H54 (cell line): Measurements from ENCODE around the gene WNK1.
"Not testable (repeated sequence)": the region's sequence is repeated elsewhere in the genome, so short reads cannot be mapped to it uniquely, and the experiment has no call there.

Source experiments
- DNase-seq: peaks from one replicate; pipeline ENCODE4 v3.0.0; 2011; ENCODE audit warnings: low spot score, mixed read lengths; ENCODE audit not compliant: insufficient read length
- FAIRE-seq: peaks from 3 replicates; lab custom pipeline; 2011; peaks lifted over from hg19 to GRCh38; lab: Jason Lieb, UNC
- POLR2A ChIP-seq: IDR thresholded peaks from 2 replicates; pipeline ENCODE4 v1.6.1; 2011; ENCODE audit warnings: low read depth, mild to moderate bottlenecking, low read length

The WNK1 gene

GRCh38 chr12:806200-806791, 53.9 kb downstream of the WNK1 start:
- FAIRE-seq (peak; percentile 45), DNase-seq (no peak)
- TF ChIP-seq POLR2A: no peak

GRCh38 chr12:807041-807735, 54.8 kb downstream of the WNK1 start:
- DNase-seq (no peak), FAIRE-seq (no peak)
- TF ChIP-seq POLR2A: no peak

- no peak for DNase-seq
- FAIRE-seq: no peak
- TF ChIP-seq POLR2A: no peak
These were observed 57.7 kb downstream of the WNK1 start for GRCh38 chr12:810116-810515.

- FAIRE-seq: peak; percentile 75
- no peak for TF ChIP-seq POLR2A
- no peak for DNase-seq
These were observed 58.5 kb downstream of the WNK1 start for GRCh38 chr12:810671-811415.

GRCh38 chr12:812950-813349, 60.6 kb downstream of the WNK1 start:
- no peak for TF ChIP-seq POLR2A
- FAIRE-seq (no peak), DNase-seq (no peak)

GRCh38 chr12:817456-817855, 65.1 kb downstream of the WNK1 start:
- not testable (repeated sequence) for DNase-seq, FAIRE-seq

- TF ChIP-seq POLR2A: no peak
- DNase-seq (no peak), FAIRE-seq (no peak)
These were observed 65.7 kb downstream of the WNK1 start for GRCh38 chr12:817941-818600.

GRCh38 chr12:818733-819132, 66.4 kb downstream of the WNK1 start:
- peak; percentile 64 for FAIRE-seq

GRCh38 chr12:820336-820735, 68.0 kb downstream of the WNK1 start:
- FAIRE-seq: no peak
- no peak for TF ChIP-seq POLR2A
- no peak for DNase-seq

More at GRCh38 chr12:818733-819132, 66.4 kb downstream of the WNK1 start:
- no peak for DNase-seq
- TF ChIP-seq POLR2A: no peak

GRCh38 chr12:823028-823698, 70.8 kb downstream of the WNK1 start:
- no peak for DNase-seq
- FAIRE-seq: peak; percentile 43
- no peak for TF ChIP-seq POLR2A

GRCh38 chr12:826331-826730, 74.0 kb downstream of the WNK1 start:
- FAIRE-seq (no peak), DNase-seq (no peak)
- TF ChIP-seq POLR2A: no peak

GRCh38 chr12:828726-829395, 76.5 kb downstream of the WNK1 start:
- DNase-seq (no peak), FAIRE-seq (no peak)

More at GRCh38 chr12:828726-829395, 76.5 kb downstream of the WNK1 start:
- TF ChIP-seq POLR2A: no peak
